HG03025 (cell line): ENCODE measurements around the gene MYO3A.
"Not testable (repeated sequence)": the region's sequence is repeated elsewhere in the genome, so short reads cannot be mapped to it uniquely, and the experiment has no call there.

Experiments used
- ATAC-seq: cut with Tn5 transposase; IDR thresholded peaks from one replicate; pipeline ENCODE4 v1.9.1; 2021; ENCODE audit warnings: mild to moderate bottlenecking, moderate library complexity; ENCODE audit not compliant: unreplicated experiment, low FRiP score

MYO3A gene

GRCh38 chr10:25972631-25973030 lies 38.6 kb downstream of the MYO3A start:
- ATAC-seq: no peak

GRCh38 chr10:25974897-25975459 lies 40.9 kb downstream of the MYO3A start:
- ATAC-seq: no peak

GRCh38 chr10:25978771-25979170 lies 44.7 kb downstream of the MYO3A start:
- ATAC-seq: no peak

- ATAC-seq: no peak
Measured at GRCh38 chr10:25982107-25982506, 48.1 kb downstream of the MYO3A start.

- no peak for ATAC-seq
Measured at GRCh38 chr10:25988583-25988982, 54.6 kb downstream of the MYO3A start.

- no peak for ATAC-seq
Measured at GRCh38 chr10:25989951-25990350, 55.9 kb downstream of the MYO3A start.

- ATAC-seq: no peak
Measured at GRCh38 chr10:25999295-25999981, 65.4 kb downstream of the MYO3A start.

- ATAC-seq: no peak
Measured at GRCh38 chr10:26000971-26001370, 66.9 kb downstream of the MYO3A start.

- not testable (repeated sequence) for ATAC-seq
Measured at GRCh38 chr10:26002466-26002865, 68.4 kb downstream of the MYO3A start.

- ATAC-seq: no peak
Measured at GRCh38 chr10:26015092-26015491, 81.1 kb downstream of the MYO3A start.

- no peak for ATAC-seq
Measured at GRCh38 chr10:26022831-26023230, 88.8 kb downstream of the MYO3A start.

GRCh38 chr10:26024303-26024702 lies 90.3 kb downstream of the MYO3A start:
- ATAC-seq: no peak

- no peak for ATAC-seq
Measured at GRCh38 chr10:26025523-26025922, 91.5 kb downstream of the MYO3A start.

- no peak for ATAC-seq
Measured at GRCh38 chr10:26029858-26030257, 95.8 kb downstream of the MYO3A start.

- ATAC-seq: peak; percentile 79
Measured at GRCh38 chr10:26031300-26031699, 97.3 kb downstream of the MYO3A start.

- ATAC-seq: no peak
Measured at GRCh38 chr10:26043469-26043868, 109.4 kb downstream of the MYO3A start.

- ATAC-seq: no peak
Measured at GRCh38 chr10:26044141-26044749, 110.2 kb downstream of the MYO3A start.

- ATAC-seq: no peak
Measured at GRCh38 chr10:26046073-26046700, 112.2 kb downstream of the MYO3A start.

GRCh38 chr10:26048756-26049155 lies 114.7 kb downstream of the MYO3A start:
- ATAC-seq: no peak

- ATAC-seq: no peak
Measured at GRCh38 chr10:26052326-26052725, 118.3 kb downstream of the MYO3A start.

GRCh38 chr10:26057466-26057865 lies 123.4 kb downstream of the MYO3A start:
- no peak for ATAC-seq

- ATAC-seq: no peak
Measured at GRCh38 chr10:26064106-26064505, 130.1 kb downstream of the MYO3A start.
